Measurements from ENCODE around the gene CSMD2. TPM values are rescaled to one million over a fixed set of nuclear protein-coding genes. Genes with fewer than 3 reads are reported as not detected.

Gene CSMD2
- total RNA-seq, 1 experiment from 2014 or later, result 2.8 TPM

DNA sequence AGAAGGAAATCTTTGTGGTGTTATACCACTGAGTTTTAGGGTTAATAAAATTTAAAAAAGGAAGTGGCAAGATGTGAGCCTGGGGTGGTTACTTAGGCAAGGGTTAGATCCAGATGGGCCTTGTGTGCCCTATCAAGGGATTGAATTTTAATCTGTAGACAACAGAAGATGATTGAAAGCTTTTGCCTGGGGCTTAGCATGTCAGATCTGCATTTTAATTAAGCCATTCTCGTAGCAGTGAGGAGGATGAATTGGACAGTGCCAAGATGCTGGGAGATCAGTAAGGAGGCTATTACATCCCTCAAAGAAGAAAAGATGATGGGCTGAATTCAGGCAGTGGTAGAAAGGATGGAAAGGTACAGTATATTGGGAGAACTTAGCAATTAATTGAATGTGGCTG lies 258.9 kb downstream of the CSMD2 start:
- BruUV-seq (replicated peaks), result no TSS peak
- no peaks in the 10 kb centered on the region for H3K9me3 ChIP-seq (ENCODE audit: low read depth, low read length, poor library complexity, severe bottlenecking)
- intact Hi-C loops (cut with micrococcal nuclease; ENCODE audit: unreplicated experiment), result no loop called here
- POLR2A ChIA-PET (ENCODE audit: low non-redundant PET), result no interaction called here
- no peaks in the 10 kb centered on the region for H3K27me3 ChIP-seq (replicated peaks; ENCODE audit: insufficient read depth, low read depth, low read length, poor library complexity)
- DNase-seq (ENCODE audit: low spot score), result no peak
- no peaks in the 10 kb centered on the region for H3K36me3 ChIP-seq (ENCODE audit: insufficient read depth, low read length, poor library complexity, severe bottlenecking)
- TF ChIP-seq, protein P1, sequence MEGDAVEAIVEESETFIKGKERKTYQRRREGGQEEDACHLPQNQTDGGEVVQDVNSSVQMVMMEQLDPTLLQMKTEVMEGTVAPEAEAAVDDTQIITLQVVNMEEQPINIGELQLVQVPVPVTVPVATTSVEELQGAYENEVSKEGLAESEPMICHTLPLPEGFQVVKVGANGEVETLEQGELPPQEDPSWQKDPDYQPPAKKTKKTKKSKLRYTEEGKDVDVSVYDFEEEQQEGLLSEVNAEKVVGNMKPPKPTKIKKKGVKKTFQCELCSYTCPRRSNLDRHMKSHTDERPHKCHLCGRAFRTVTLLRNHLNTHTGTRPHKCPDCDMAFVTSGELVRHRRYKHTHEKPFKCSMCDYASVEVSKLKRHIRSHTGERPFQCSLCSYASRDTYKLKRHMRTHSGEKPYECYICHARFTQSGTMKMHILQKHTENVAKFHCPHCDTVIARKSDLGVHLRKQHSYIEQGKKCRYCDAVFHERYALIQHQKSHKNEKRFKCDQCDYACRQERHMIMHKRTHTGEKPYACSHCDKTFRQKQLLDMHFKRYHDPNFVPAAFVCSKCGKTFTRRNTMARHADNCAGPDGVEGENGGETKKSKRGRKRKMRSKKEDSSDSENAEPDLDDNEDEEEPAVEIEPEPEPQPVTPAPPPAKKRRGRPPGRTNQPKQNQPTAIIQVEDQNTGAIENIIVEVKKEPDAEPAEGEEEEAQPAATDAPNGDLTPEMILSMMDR (conservative IDR thresholded peaks at IDR 0.05; ENCODE audit: low read depth, low read length), result no peak
- no peak for TF ChIP-seq EZH2 (IDR thresholded peaks at IDR 0.05; ENCODE audit: borderline replicate concordance, low read depth, low read length, poor library complexity, severe bottlenecking)
- H3K4me3 ChIP-seq (ENCODE audit: low read depth, low read length, poor library complexity, severe bottlenecking), result no peak overlapping the region
- H3K27ac ChIP-seq (ENCODE audit: low read depth, low read length, poor library complexity, severe bottlenecking), result no peak overlapping the region
- CTCF ChIA-PET, result no interaction called here
- peaks cover 3% of the 10 kb centered on the region for H3K4me1 ChIP-seq (ENCODE audit: insufficient read depth, low read length, poor library complexity, severe bottlenecking)

DNA sequence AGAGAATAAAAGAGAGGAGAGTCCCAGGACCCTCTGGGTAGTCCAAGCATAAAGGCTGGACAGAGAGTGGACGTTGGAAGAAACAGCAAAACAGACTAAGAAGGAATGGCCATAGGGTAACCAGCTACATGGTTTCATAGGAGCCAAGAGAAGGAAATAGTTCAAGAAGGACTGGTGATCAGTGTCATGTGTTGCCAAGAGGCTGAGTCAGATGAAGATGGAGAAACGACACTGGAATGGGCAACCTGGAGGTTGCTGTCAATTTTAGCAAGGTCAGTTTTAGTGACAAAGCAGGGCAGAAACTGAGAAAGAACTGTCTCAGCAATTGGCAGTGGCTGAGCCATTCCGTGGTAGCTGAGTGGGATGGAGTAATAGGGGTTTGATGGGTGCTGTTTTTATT lies 259.8 kb downstream of the CSMD2 start:
- Histone ChIP-seq H3K27me3 (replicated peaks; ENCODE audit: insufficient read depth, low read depth, low read length, poor library complexity) (no peaks in the 10 kb centered on the region), H3K9me3 (ENCODE audit: low read depth, low read length, poor library complexity, severe bottlenecking) (no peaks in the 10 kb centered on the region), H3K4me3 (ENCODE audit: low read depth, low read length, poor library complexity, severe bottlenecking) (no peak overlapping the region), H3K4me1 (ENCODE audit: insufficient read depth, low read length, poor library complexity, severe bottlenecking) (peaks cover 3% of the 10 kb centered on the region), H3K36me3 (ENCODE audit: insufficient read depth, low read length, poor library complexity, severe bottlenecking) (no peaks in the 10 kb centered on the region), H3K27ac (ENCODE audit: low read depth, low read length, poor library complexity, severe bottlenecking) (no peak overlapping the region)
- TF ChIP-seq, protein P1 (conservative IDR thresholded peaks at IDR 0.05; ENCODE audit: low read depth, low read length), result no peak
- TF ChIP-seq EZH2 (IDR thresholded peaks at IDR 0.05; ENCODE audit: borderline replicate concordance, low read depth, low read length, poor library complexity, severe bottlenecking), result no peak
- ChIA-PET CTCF (no interaction called here), POLR2A (ENCODE audit: low non-redundant PET) (no interaction called here)
- no peak for DNase-seq (ENCODE audit: low spot score)
- intact Hi-C loops (cut with micrococcal nuclease; ENCODE audit: unreplicated experiment), result no loop called here
- no TSS peak for BruUV-seq (replicated peaks)

DNA sequence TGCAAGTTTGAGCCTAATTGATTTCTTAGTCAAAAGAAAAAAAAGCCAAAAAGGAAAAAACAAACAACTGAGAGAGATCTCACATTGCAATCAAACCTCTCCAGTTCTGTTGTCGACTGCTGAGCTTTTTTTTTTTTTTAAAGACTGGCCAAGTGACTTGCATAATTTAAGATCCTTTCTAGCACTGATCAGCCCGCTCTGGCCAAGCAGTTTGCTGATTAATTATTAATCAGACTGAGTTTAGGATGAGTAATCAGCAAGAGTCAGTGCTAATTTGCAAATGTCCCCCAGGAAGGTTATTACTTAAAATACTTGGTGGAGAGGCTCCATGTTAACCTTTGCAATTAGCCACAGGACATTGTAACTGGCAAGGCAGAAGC lies 261.8 kb downstream of the CSMD2 start:
- no TSS peak for BruUV-seq (replicated peaks)
- ChIA-PET CTCF (no interaction called here), POLR2A (ENCODE audit: low non-redundant PET) (no interaction called here)
- Histone ChIP-seq H3K36me3 (ENCODE audit: insufficient read depth, low read length, poor library complexity, severe bottlenecking) (no peaks in the 10 kb centered on the region), H3K4me1 (ENCODE audit: insufficient read depth, low read length, poor library complexity, severe bottlenecking) (peaks cover 3% of the 10 kb centered on the region), H3K4me3 (ENCODE audit: low read depth, low read length, poor library complexity, severe bottlenecking) (no peak overlapping the region), H3K9me3 (ENCODE audit: low read depth, low read length, poor library complexity, severe bottlenecking) (no peaks in the 10 kb centered on the region), H3K27me3 (replicated peaks; ENCODE audit: insufficient read depth, low read depth, low read length, poor library complexity) (no peaks in the 10 kb centered on the region), H3K27ac (ENCODE audit: low read depth, low read length, poor library complexity, severe bottlenecking) (no peak overlapping the region)
- intact Hi-C loops (cut with micrococcal nuclease; ENCODE audit: unreplicated experiment), result no loop called here
- TF ChIP-seq EZH2 (IDR thresholded peaks at IDR 0.05; ENCODE audit: borderline replicate concordance, low read depth, low read length, poor library complexity, severe bottlenecking), result no peak
- TF ChIP-seq, protein P1 (conservative IDR thresholded peaks at IDR 0.05; ENCODE audit: low read depth, low read length), result no peak
- DNase-seq (ENCODE audit: low spot score), result peak; percentile 4
